DMS 273 treated with DMSO at 0.1 percent for 48 hours (cell line): ENCODE results near the gene C19orf85.
"Not testable (repeated sequence)": the region's sequence is repeated elsewhere in the genome, so short reads cannot be mapped to it uniquely, and the experiment has no call there.

Source experiments
- DNase-seq: peaks from one replicate; lab custom pipeline; 2025; lab: John Stamatoyannopoulos, UW

Gene C19orf85

GRCh38 chr19:55457683-55458457 is 6.7 kb downstream of the C19orf85 start:
- DNase-seq: no peak

GRCh38 chr19:55456347-55456746 is 8.2 kb downstream of the C19orf85 start:
- no peak for DNase-seq

GRCh38 chr19:55455576-55456235 is 8.8 kb downstream of the C19orf85 start:
- DNase-seq: no peak

GRCh38 chr19:55454787-55455243 is 9.7 kb downstream of the C19orf85 start:
- no peak for DNase-seq

- no peak for DNase-seq
These were observed 10.9 kb downstream of the C19orf85 start for GRCh38 chr19:55453511-55454260.

DNA sequence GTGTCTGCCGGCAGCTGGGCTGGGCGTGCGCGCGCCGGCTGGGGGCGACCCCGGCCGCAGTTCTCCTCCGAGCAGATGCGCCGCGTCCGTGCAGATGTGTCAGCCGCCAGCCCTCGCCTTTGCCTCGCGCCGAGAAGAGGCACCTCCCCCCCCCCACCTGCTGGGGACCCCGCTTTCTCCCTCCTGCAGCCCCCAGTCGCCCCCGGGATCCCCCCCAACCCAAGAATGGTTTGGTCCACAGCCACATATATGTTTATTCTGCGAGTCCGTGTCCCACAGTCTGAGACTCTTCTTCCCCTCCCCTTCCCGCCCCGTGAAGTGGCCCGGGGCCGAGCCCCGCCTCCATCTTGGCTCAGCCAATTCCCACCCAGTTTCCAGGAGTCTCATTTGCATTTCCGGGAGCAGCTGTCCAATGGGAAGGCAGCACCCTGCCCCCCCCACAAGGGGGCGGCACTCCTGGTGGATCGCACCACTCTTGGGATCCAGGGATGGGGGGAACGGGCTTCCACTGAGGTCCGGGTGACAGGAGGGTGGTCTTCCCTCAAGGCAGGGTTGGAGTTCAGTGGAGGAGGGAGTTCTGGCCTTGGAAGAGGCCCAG is 11.7 kb downstream of the C19orf85 start:
- DNase-seq: peak; percentile 62

- no peak for DNase-seq
These were observed 12.4 kb downstream of the C19orf85 start for GRCh38 chr19:55451965-55452748.

DNA sequence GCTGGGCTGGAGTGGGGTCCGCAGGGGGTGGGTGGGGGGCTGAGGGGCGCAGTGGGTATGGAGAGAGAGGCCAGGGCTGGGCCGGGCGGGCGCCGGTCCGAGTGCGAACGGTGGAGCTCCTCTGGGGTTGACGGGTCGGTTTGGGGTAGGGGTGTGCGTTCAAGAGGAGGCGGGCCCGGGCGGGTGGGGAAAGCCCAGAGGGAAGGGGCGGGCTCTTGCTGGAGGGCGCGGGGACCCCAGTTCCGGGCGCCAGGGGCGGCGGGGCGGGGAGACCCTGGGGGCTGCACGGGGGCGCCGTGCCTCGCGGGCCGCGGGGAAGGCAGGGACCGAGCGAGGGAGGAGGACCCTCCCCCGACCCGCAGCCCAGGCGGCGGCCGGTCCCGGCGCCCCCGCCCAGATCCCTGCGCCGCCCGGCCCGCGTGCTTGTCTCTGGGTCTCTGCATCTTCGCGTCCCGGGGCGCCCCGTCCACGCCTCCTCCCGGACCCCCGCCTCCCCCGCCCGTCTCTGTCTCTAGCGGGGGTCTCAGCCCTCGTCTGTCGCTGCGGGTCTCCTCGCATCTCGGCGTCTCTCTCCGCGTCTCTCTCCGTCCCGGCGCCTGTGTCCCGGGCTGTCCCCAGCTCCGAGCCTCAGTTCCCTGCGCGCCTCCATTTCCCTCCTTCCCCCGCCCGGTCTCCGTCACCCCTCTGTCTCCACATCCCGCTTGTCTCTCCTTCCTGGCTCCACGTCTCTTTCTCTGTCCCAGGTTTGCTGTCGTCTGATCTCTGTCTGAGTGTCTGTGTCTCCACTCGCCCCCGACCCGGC is 13.2 kb downstream of the C19orf85 start:
- DNase-seq: no peak

- DNase-seq: no peak
These were observed 15.1 kb downstream of the C19orf85 start for GRCh38 chr19:55449469-55449868.

DNA sequence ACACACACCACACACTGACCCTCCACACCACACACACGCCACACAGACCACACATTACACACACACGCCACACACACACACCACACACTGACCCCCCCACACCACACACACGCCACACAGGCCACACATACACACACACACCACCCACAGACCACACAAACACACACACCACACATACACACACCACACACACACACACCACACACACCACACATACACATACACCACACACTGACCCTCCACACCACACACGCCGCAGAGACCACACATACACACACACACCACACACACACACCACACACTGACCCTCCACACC is 16.4 kb downstream of the C19orf85 start:
- DNase-seq: not testable (repeated sequence)

GRCh38 chr19:55447421-55448174 is 17.0 kb downstream of the C19orf85 start:
- peak; percentile 72 for DNase-seq

DNA sequence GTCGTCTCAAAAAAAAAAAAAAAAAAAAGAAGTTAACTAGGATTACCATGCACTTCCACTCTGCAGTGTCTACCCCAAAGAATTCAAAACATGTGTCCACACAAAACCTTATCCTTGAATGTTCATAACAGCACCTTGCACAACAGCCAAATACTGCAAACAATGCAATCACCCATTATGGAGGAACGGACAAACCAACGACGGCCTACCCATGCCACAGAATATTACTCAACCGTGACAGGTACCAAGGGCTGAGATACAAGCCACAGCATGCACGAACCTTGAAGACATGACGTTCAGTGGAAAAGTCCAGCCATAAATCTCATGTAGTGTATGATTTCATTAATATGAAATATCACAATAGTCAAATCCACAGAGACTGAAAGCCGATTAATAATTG is 18.5 kb downstream of the C19orf85 start:
- no peak for DNase-seq

DNA sequence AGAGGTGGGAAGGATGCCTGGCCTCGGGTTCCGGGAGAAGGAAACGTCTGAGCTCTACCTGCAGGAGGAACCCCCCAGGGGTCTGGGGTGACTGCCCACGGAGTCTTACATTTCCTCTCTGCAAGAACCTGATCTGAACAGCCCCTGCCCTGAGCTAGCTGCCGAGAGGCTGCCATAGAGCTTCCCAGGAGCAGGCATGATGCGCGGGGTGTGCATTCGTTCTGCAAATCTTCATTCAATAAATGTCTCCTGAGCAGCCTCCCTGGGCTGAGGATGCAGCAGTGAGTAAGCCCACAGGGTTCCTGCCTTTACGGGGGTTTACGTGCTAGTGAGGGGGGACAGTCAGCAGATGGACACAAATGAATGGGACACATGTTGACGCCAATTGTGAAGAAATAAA is 19.9 kb downstream of the C19orf85 start:
- no peak for DNase-seq

GRCh38 chr19:55443824-55444480 is 20.6 kb downstream of the C19orf85 start:
- DNase-seq: no peak

- no peak for DNase-seq
These were observed 21.3 kb downstream of the C19orf85 start, which contains the start of gene SHISA7 for GRCh38 chr19:55443045-55443823. SHISA7 (minus strand) TSS chr19:55443300; CDS start chr19:55442863, 437 bp downstream.

- no peak for DNase-seq
These were observed 22.1 kb downstream of the C19orf85 start for GRCh38 chr19:55442372-55442961.

- no peak for DNase-seq
These were observed 22.7 kb downstream of the C19orf85 start for GRCh38 chr19:55441692-55442321.

- no peak for DNase-seq
These were observed 23.2 kb downstream of the C19orf85 start for GRCh38 chr19:55441319-55441691.
